Measurements from ENCODE around the gene CDK19. TPM values are rescaled to one million over a fixed set of nuclear protein-coding genes. Genes with fewer than 3 reads are reported as not detected.

CDK19 gene
- total RNA-seq, 1 donor from 2014 or later = 26.6 TPM

DNA sequence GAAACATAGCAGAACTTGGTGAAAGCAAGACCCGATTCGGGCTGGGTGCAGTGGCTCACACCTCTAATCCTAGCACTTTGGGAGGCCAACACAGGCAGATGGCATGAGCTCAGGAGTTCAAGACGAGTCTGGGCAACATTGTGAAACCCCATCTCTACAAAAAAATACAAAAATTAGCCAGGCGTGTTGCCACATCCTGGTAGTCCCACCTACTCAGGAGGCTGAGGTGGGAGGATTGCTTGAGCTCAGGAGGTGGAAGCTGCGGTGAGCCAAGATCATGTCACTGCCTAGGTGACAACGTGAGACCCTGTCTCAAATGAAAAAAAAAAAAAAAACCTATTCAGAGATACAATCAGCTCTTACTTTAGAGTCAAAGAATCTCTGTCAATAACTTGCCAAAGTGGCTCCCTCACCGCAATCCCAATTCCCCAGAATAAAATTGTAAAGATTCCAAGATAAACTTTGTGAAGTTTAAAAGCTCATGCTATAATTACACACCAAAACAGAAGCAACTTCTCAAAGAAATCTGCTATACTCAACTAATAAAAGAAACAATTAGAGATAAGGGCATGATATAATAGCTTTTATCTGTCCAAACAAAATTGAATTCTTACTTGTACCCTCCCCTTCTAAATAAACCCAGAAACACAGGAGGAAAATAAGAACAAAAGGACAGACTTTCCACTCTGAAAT is 33.6 kb downstream of the CDK19 start:
- intact Hi-C loops (cut with DNase I) = no loop called here
- no peak for ATAC-seq
- H3K27me3 ChIP-seq = no peaks in the 10 kb centered on the region

GRCh38 chr6:110778333-110778732 is 36.9 kb downstream of the CDK19 start:
- DNase-seq = no peak
- peak; percentile 49 for ATAC-seq
- no peaks in the 10 kb centered on the region for H3K9me3 ChIP-seq
- no peak for TF ChIP-seq CTCF (IDR thresholded peaks at IDR 0.05)
- H3K27ac ChIP-seq = no peak overlapping the region
- H3K4me3 ChIP-seq = no peak overlapping the region
- intact Hi-C loops (cut with DNase I) = no loop called here
- H3K27me3 ChIP-seq = no peaks in the 10 kb centered on the region
- no peaks in the 10 kb centered on the region for H3K36me3 ChIP-seq
- H3K4me1 ChIP-seq = peaks cover 7% of the 10 kb centered on the region

More for the DNA sequence above, 33.6 kb downstream of the CDK19 start:
- Histone ChIP-seq H3K4me3 (no peak overlapping the region), H3K4me1 (peaks cover 7% of the 10 kb centered on the region), H3K27ac (no peak overlapping the region), H3K36me3 (no peaks in the 10 kb centered on the region), H3K9me3 (no peaks in the 10 kb centered on the region)
- TF ChIP-seq CTCF (IDR thresholded peaks at IDR 0.05) = no peak
- DNase-seq = no peak

GRCh38 chr6:110777636-110778035 is 37.6 kb downstream of the CDK19 start:
- Histone ChIP-seq H3K4me3 (no peak overlapping the region), H3K9me3 (no peaks in the 10 kb centered on the region), H3K36me3 (no peaks in the 10 kb centered on the region), H3K4me1 (peaks cover 7% of the 10 kb centered on the region), H3K27ac (no peak overlapping the region), H3K27me3 (no peaks in the 10 kb centered on the region)
- no peak for TF ChIP-seq CTCF (IDR thresholded peaks at IDR 0.05)
- intact Hi-C loops (cut with DNase I) = no loop called here
- ATAC-seq (no peak), DNase-seq (no peak)

- intact Hi-C loops (cut with DNase I) = no loop called here
- Histone ChIP-seq H3K9me3 (no peaks in the 10 kb centered on the region), H3K27ac (no peak overlapping the region), H3K27me3 (no peaks in the 10 kb centered on the region), H3K36me3 (no peaks in the 10 kb centered on the region), H3K4me1 (peaks cover under 1% of the 10 kb centered on the region), H3K4me3 (no peak overlapping the region)
- DNase-seq (no peak), ATAC-seq (no peak)
- no peak for TF ChIP-seq CTCF (IDR thresholded peaks at IDR 0.05)
Measured at GRCh38 chr6:110776413-110776812, 38.9 kb downstream of the CDK19 start.

- no peak for ATAC-seq
- no peak overlapping the region for H3K4me3 ChIP-seq
- H3K27ac ChIP-seq = no peak overlapping the region
- intact Hi-C loops (cut with DNase I) = no loop called here
- H3K27me3 ChIP-seq = no peaks in the 10 kb centered on the region
- H3K9me3 ChIP-seq = no peaks in the 10 kb centered on the region
- TF ChIP-seq CTCF (IDR thresholded peaks at IDR 0.05) = no peak
- H3K36me3 ChIP-seq = no peaks in the 10 kb centered on the region
- H3K4me1 ChIP-seq = no peaks in the 10 kb centered on the region
- no peak for DNase-seq
Measured at GRCh38 chr6:110769923-110770322, 45.3 kb downstream of the CDK19 start.

- Histone ChIP-seq H3K9me3 (no peaks in the 10 kb centered on the region), H3K4me1 (no peaks in the 10 kb centered on the region), H3K36me3 (no peaks in the 10 kb centered on the region), H3K4me3 (no peak overlapping the region), H3K27me3 (no peaks in the 10 kb centered on the region), H3K27ac (no peak overlapping the region)
- intact Hi-C loops (cut with DNase I) = no loop called here
- ATAC-seq = no peak
- no peak for TF ChIP-seq CTCF (IDR thresholded peaks at IDR 0.05)
- no peak for DNase-seq
Measured at GRCh38 chr6:110768057-110768456, 47.2 kb downstream of the CDK19 start.
